H9 (cell line): ENCODE results near the gene ETFB. TPM values are rescaled to one million over a fixed set of nuclear protein-coding genes. Genes with fewer than 3 reads are reported as not detected.
A peak's percentile ranks its signal among the peaks of the same experiment; 100 is the strongest.

Source experiments
- DNase-seq: peaks from one replicate; pipeline ENCODE4 v3.0.0-alpha.2; 2017
- H2AFZ ChIP-seq: one replicate; pipeline ENCODE4 v1.6.1; 2013; ENCODE audit warnings: mild to moderate bottlenecking, low read length, control low read depth, moderate library complexity
- H2AK5ac ChIP-seq: 2 replicates; pipeline ENCODE4 v1.6.1; 2013; ENCODE audit warnings: low read length, control low read depth, mixed read lengths; ENCODE audit not compliant: insufficient read length
- H2BK120ac ChIP-seq: one replicate; pipeline ENCODE4 v1.6.1; 2013; ENCODE audit warnings: low read depth, mild to moderate bottlenecking, low read length, control low read depth, inconsistent platforms; ENCODE audit not compliant: poor library complexity, severe bottlenecking
- H2BK12ac ChIP-seq: 2 replicates; pipeline ENCODE4 v1.6.1; 2013; ENCODE audit warnings: low read length, control low read depth, mixed read lengths, low read depth; ENCODE audit not compliant: insufficient read length
- H2BK15ac ChIP-seq: 2 replicates; pipeline ENCODE4 v1.6.1; 2013; ENCODE audit warnings: low read depth, low read length, control low read depth
- H2BK20ac ChIP-seq: one replicate; pipeline ENCODE4 v1.6.1; 2013; ENCODE audit warnings: low read depth, mild to moderate bottlenecking, low read length, control low read depth, inconsistent platforms; ENCODE audit not compliant: poor library complexity, severe bottlenecking
- H2BK5ac ChIP-seq: 2 replicates; pipeline ENCODE4 v1.6.1; 2013; ENCODE audit warnings: low read length, control low read depth, mixed read lengths; ENCODE audit not compliant: insufficient read length
- H3K14ac ChIP-seq: 2 replicates; pipeline ENCODE4 v1.6.1; 2013; ENCODE audit warnings: low read length, control low read depth; ENCODE audit not compliant: insufficient read depth
- H3K18ac ChIP-seq: 2 replicates; pipeline ENCODE4 v1.6.1; 2013; ENCODE audit warnings: low read depth, mild to moderate bottlenecking, mixed read lengths, low read length, control low read depth; ENCODE audit not compliant: insufficient read length
- H3K23ac ChIP-seq: 2 replicates; pipeline ENCODE4 v1.6.1; 2013; ENCODE audit warnings: low read length, control low read depth, mixed read lengths, low read depth; ENCODE audit not compliant: insufficient read length
- H3K23me2 ChIP-seq: 2 replicates; pipeline ENCODE4 v1.6.1; 2013; ENCODE audit warnings: low read depth, mild to moderate bottlenecking, mixed read lengths, low read length, control low read depth; ENCODE audit not compliant: insufficient read length, poor library complexity, severe bottlenecking
- H3K27ac ChIP-seq: 2 replicates; pipeline ENCODE4 v1.5.1; 2013; ENCODE audit warnings: low read length, control low read depth, mixed read lengths, low read depth; ENCODE audit not compliant: insufficient read length
- H3K27me3 ChIP-seq: 2 replicates; pipeline ENCODE4 v1.6.1; 2013; ENCODE audit warnings: low read length, control low read depth, inconsistent platforms; ENCODE audit not compliant: insufficient read depth
- H3K4ac ChIP-seq: 2 replicates; pipeline ENCODE4 v1.6.1; 2013; ENCODE audit warnings: low read depth, mild to moderate bottlenecking, control low read depth, inconsistent platforms, low read length, moderate library complexity
- H3K4me1 ChIP-seq: 2 replicates; pipeline ENCODE4 v1.6.1; 2013; ENCODE audit warnings: low read length, control low read depth, inconsistent platforms; ENCODE audit not compliant: insufficient read depth
- H3K4me2 ChIP-seq: 2 replicates; pipeline ENCODE4 v1.6.1; 2013; ENCODE audit warnings: low read length, control low read depth, mixed read lengths; ENCODE audit not compliant: insufficient read length, insufficient read depth
- H3K56ac ChIP-seq: 2 replicates; pipeline ENCODE4 v1.6.1; 2013; ENCODE audit warnings: low read depth, mild to moderate bottlenecking, mixed read lengths, low read length, control low read depth; ENCODE audit not compliant: insufficient read length
- H3K79me1 ChIP-seq: 2 replicates; pipeline ENCODE4 v1.6.1; 2013; ENCODE audit warnings: low read depth, mild to moderate bottlenecking, moderate library complexity, low read length, control low read depth, inconsistent platforms; ENCODE audit not compliant: insufficient read depth, poor library complexity, severe bottlenecking
- H3K79me2 ChIP-seq: 2 replicates; pipeline ENCODE4 v1.6.1; 2013; ENCODE audit warnings: low read length, control low read depth, inconsistent platforms; ENCODE audit not compliant: insufficient read depth
- H3K9ac ChIP-seq: 2 replicates; pipeline ENCODE4 v1.6.1; 2013; ENCODE audit warnings: low read length, control low read depth, mixed read lengths; ENCODE audit not compliant: insufficient read length; ENCODE audit errors: extremely low read depth
- H3K9me3 ChIP-seq: one replicate; pipeline ENCODE4 v1.6.1; 2013; ENCODE audit warnings: low read depth, low read length, inconsistent platforms; ENCODE audit not compliant: control insufficient read depth
- H3T11ph ChIP-seq: one replicate; pipeline ENCODE4 v1.6.1; 2013; ENCODE audit warnings: mild to moderate bottlenecking, low read length, control low read depth, inconsistent platforms
- H4K20me1 ChIP-seq: one replicate; pipeline ENCODE4 v1.6.1; 2013; ENCODE audit not compliant: control insufficient read depth, insufficient read length, insufficient read depth
- H4K5ac ChIP-seq: 2 replicates; pipeline ENCODE4 v1.6.1; 2013; ENCODE audit warnings: low read depth, mild to moderate bottlenecking, mixed read lengths, low read length, control low read depth; ENCODE audit not compliant: insufficient read length
- H4K8ac ChIP-seq: replicated peaks from 2 replicates; pipeline ENCODE4 v1.6.1; 2013; ENCODE audit warnings: low read length, control low read depth, mixed read lengths, low read depth; ENCODE audit not compliant: insufficient read length
- H4K91ac ChIP-seq: 2 replicates; pipeline ENCODE4 v1.6.1; 2013; ENCODE audit warnings: low read depth, mild to moderate bottlenecking, moderate library complexity, mixed read lengths, low read length, control low read depth; ENCODE audit not compliant: insufficient read length
- H3K27ac Mint-ChIP-seq, 3 experiments: 2 replicates in 2 of 3; 3 replicates in 1 of 3; pipeline ENCODE4 v1.8.0; 2020 to 2021; ENCODE audit warnings: mixed read lengths in 3 of 3, mild to moderate bottlenecking in 1 of 3, moderate library complexity in 1 of 3
- H3K27me3 Mint-ChIP-seq: 2 replicates; pipeline ENCODE4 v1.8.0; 2021; ENCODE audit warnings: low read depth, mild to moderate bottlenecking, moderate library complexity, mixed read lengths
- H3K36me3 Mint-ChIP-seq, 3 experiments: 2 replicates in 2 of 3; 3 replicates in 1 of 3; pipeline ENCODE4 v1.8.0; 2020 to 2021; ENCODE audit warnings: low read depth in 3 of 3, mixed read lengths in 3 of 3; ENCODE audit not compliant: insufficient read depth in 1 of 3
- H3K4me1 Mint-ChIP-seq, 2 experiments: 2 replicates each; pipeline ENCODE4 v1.8.0; 2020; ENCODE audit warnings: mixed read lengths in 2 of 2
- H3K4me3 Mint-ChIP-seq, 2 experiments: 2 replicates in 1 of 2; 3 replicates in 1 of 2; pipeline ENCODE4 v1.8.0; 2020 to 2021; ENCODE audit warnings: mild to moderate bottlenecking in 2 of 2, mixed read lengths in 2 of 2, moderate library complexity in 1 of 2
- H3K9me3 Mint-ChIP-seq, 2 experiments: 2 replicates in 1 of 2; 3 replicates in 1 of 2; pipeline ENCODE4 v1.8.0; 2020; ENCODE audit warnings: mild to moderate bottlenecking in 2 of 2, mixed read lengths in 2 of 2, moderate library complexity in 1 of 2
- CTCF ChIP-seq: fragments of 200-600 bp; sonication (generic); conservative IDR thresholded peaks from 3 replicates; pipeline ENCODE4 v1.8.0; 2021; ENCODE audit warnings: antibody characterized with exemption, mild to moderate bottlenecking
- WGBS: extraction: QIAGEN DNeasy Blood & Tissue Kit; methylation state at CpG from one replicate; pipeline ENCODE4 v1.1.7; 2013; ENCODE audit warnings: missing lambda C conversion rate, low lambda C conversion rate, mixed read lengths; ENCODE audit not compliant: insufficient read length; ENCODE audit errors: extremely low coverage; 5-methylcytosine and 5-hydroxymethylcytosine counted together
- total RNA-seq: library from RNA; stranded (reverse); gene quantifications from 2 replicates; pipeline ENCODE4 v1.2.1, GENCODE V29; 2021

ETFB gene
- total RNA-seq, 1 experiment from 2014 or later: 49.4 TPM

GRCh38 chr19:51410950-51411748 is 45.0 kb upstream of the ETFB start:
- H3K27me3 Mint-ChIP-seq: no peaks in the 10 kb centered on the region; the same call in 1 of the 2 replicates
- Histone ChIP-seq H3K56ac (no peak overlapping the region), H3K4ac (no peak overlapping the region), H3K79me2 (no peaks in the 10 kb centered on the region), H2BK15ac (no peak overlapping the region), H4K5ac (no peak overlapping the region), H3K4me1 (peaks cover 10% of the 10 kb centered on the region; the same call in 1 of the 2 replicates), H4K91ac (no peak overlapping the region), H3K9me3 (no peaks in the 10 kb centered on the region), H3K9ac (no peak overlapping the region), H2BK5ac (no peak overlapping the region), H3K18ac (no peak overlapping the region), H3K23me2 (no peaks in the 10 kb centered on the region), H3K27ac (no peak overlapping the region), H2BK120ac (no peak overlapping the region), H3K79me1 (no peaks in the 10 kb centered on the region), H4K8ac (no peak overlapping the region), H3T11ph (no peak overlapping the region), H3K27me3 (no peaks in the 10 kb centered on the region), H2AK5ac (no peak overlapping the region), H3K14ac (no peak overlapping the region), H2BK12ac (no peak overlapping the region), H3K23ac (no peak overlapping the region), H2BK20ac (no peak overlapping the region), H3K4me2 (no peak overlapping the region), H2AFZ (no peak overlapping the region), H4K20me1 (no peaks in the 10 kb centered on the region)
- no peak for TF ChIP-seq CTCF
- H3K9me3 Mint-ChIP-seq: peaks cover 3 to 4% of the 10 kb centered on the region in 2 experiments; a peak in 2 of 5 replicates
- DNase-seq: no peak
- peak overlapping the region; percentile 10 to 30 (median 23); a peak in 3 of 7 replicates for H3K27ac Mint-ChIP-seq
- WGBS: no CpG with 5 or more reads among the region's 15 CpGs
- H3K4me1 Mint-ChIP-seq: peaks cover 39 to 42% of the 10 kb centered on the region in 2 experiments
- H3K36me3 Mint-ChIP-seq: peaks cover 3 to 33% (median 9%) of the 10 kb centered on the region in 3 experiments; a peak in 5 of 7 replicates
- no peak overlapping the region; a peak in 2 of 5 replicates for H3K4me3 Mint-ChIP-seq
